H9 (cell line): ENCODE results near the gene MIEF2. TPM values are rescaled to one million over a fixed set of nuclear protein-coding genes. Genes with fewer than 3 reads are reported as not detected.

Source experiments
- DNase-seq: peaks from one replicate; pipeline ENCODE4 v3.0.0-alpha.2; 2017
- H2AFZ ChIP-seq: one replicate; pipeline ENCODE4 v1.6.1; 2013; ENCODE audit warnings: mild to moderate bottlenecking, low read length, control low read depth, moderate library complexity
- H2AK5ac ChIP-seq: 2 replicates; pipeline ENCODE4 v1.6.1; 2013; ENCODE audit warnings: low read length, control low read depth, mixed read lengths; ENCODE audit not compliant: insufficient read length
- H2BK120ac ChIP-seq: one replicate; pipeline ENCODE4 v1.6.1; 2013; ENCODE audit warnings: low read depth, mild to moderate bottlenecking, low read length, control low read depth, inconsistent platforms; ENCODE audit not compliant: poor library complexity, severe bottlenecking
- H2BK12ac ChIP-seq: 2 replicates; pipeline ENCODE4 v1.6.1; 2013; ENCODE audit warnings: low read length, control low read depth, mixed read lengths, low read depth; ENCODE audit not compliant: insufficient read length
- H2BK15ac ChIP-seq: 2 replicates; pipeline ENCODE4 v1.6.1; 2013; ENCODE audit warnings: low read depth, low read length, control low read depth
- H2BK20ac ChIP-seq: one replicate; pipeline ENCODE4 v1.6.1; 2013; ENCODE audit warnings: low read depth, mild to moderate bottlenecking, low read length, control low read depth, inconsistent platforms; ENCODE audit not compliant: poor library complexity, severe bottlenecking
- H2BK5ac ChIP-seq: 2 replicates; pipeline ENCODE4 v1.6.1; 2013; ENCODE audit warnings: low read length, control low read depth, mixed read lengths; ENCODE audit not compliant: insufficient read length
- H3K14ac ChIP-seq: 2 replicates; pipeline ENCODE4 v1.6.1; 2013; ENCODE audit warnings: low read length, control low read depth; ENCODE audit not compliant: insufficient read depth
- H3K18ac ChIP-seq: 2 replicates; pipeline ENCODE4 v1.6.1; 2013; ENCODE audit warnings: low read depth, mild to moderate bottlenecking, mixed read lengths, low read length, control low read depth; ENCODE audit not compliant: insufficient read length
- H3K23ac ChIP-seq: 2 replicates; pipeline ENCODE4 v1.6.1; 2013; ENCODE audit warnings: low read length, control low read depth, mixed read lengths, low read depth; ENCODE audit not compliant: insufficient read length
- H3K23me2 ChIP-seq: 2 replicates; pipeline ENCODE4 v1.6.1; 2013; ENCODE audit warnings: low read depth, mild to moderate bottlenecking, mixed read lengths, low read length, control low read depth; ENCODE audit not compliant: insufficient read length, poor library complexity, severe bottlenecking
- H3K27ac ChIP-seq: 2 replicates; pipeline ENCODE4 v1.5.1; 2013; ENCODE audit warnings: low read length, control low read depth, mixed read lengths, low read depth; ENCODE audit not compliant: insufficient read length
- H3K27me3 ChIP-seq: 2 replicates; pipeline ENCODE4 v1.6.1; 2013; ENCODE audit warnings: low read length, control low read depth, inconsistent platforms; ENCODE audit not compliant: insufficient read depth
- H3K4ac ChIP-seq: 2 replicates; pipeline ENCODE4 v1.6.1; 2013; ENCODE audit warnings: low read depth, mild to moderate bottlenecking, control low read depth, inconsistent platforms, low read length, moderate library complexity
- H3K4me1 ChIP-seq: 2 replicates; pipeline ENCODE4 v1.6.1; 2013; ENCODE audit warnings: low read length, control low read depth, inconsistent platforms; ENCODE audit not compliant: insufficient read depth
- H3K4me2 ChIP-seq: 2 replicates; pipeline ENCODE4 v1.6.1; 2013; ENCODE audit warnings: low read length, control low read depth, mixed read lengths; ENCODE audit not compliant: insufficient read length, insufficient read depth
- H3K56ac ChIP-seq: 2 replicates; pipeline ENCODE4 v1.6.1; 2013; ENCODE audit warnings: low read depth, mild to moderate bottlenecking, mixed read lengths, low read length, control low read depth; ENCODE audit not compliant: insufficient read length
- H3K79me1 ChIP-seq: 2 replicates; pipeline ENCODE4 v1.6.1; 2013; ENCODE audit warnings: low read depth, mild to moderate bottlenecking, moderate library complexity, low read length, control low read depth, inconsistent platforms; ENCODE audit not compliant: insufficient read depth, poor library complexity, severe bottlenecking
- H3K79me2 ChIP-seq: 2 replicates; pipeline ENCODE4 v1.6.1; 2013; ENCODE audit warnings: low read length, control low read depth, inconsistent platforms; ENCODE audit not compliant: insufficient read depth
- H3K9ac ChIP-seq: 2 replicates; pipeline ENCODE4 v1.6.1; 2013; ENCODE audit warnings: low read length, control low read depth, mixed read lengths; ENCODE audit not compliant: insufficient read length; ENCODE audit errors: extremely low read depth
- H3K9me3 ChIP-seq: one replicate; pipeline ENCODE4 v1.6.1; 2013; ENCODE audit warnings: low read depth, low read length, inconsistent platforms; ENCODE audit not compliant: control insufficient read depth
- H3T11ph ChIP-seq: one replicate; pipeline ENCODE4 v1.6.1; 2013; ENCODE audit warnings: mild to moderate bottlenecking, low read length, control low read depth, inconsistent platforms
- H4K20me1 ChIP-seq: one replicate; pipeline ENCODE4 v1.6.1; 2013; ENCODE audit not compliant: control insufficient read depth, insufficient read length, insufficient read depth
- H4K5ac ChIP-seq: 2 replicates; pipeline ENCODE4 v1.6.1; 2013; ENCODE audit warnings: low read depth, mild to moderate bottlenecking, mixed read lengths, low read length, control low read depth; ENCODE audit not compliant: insufficient read length
- H4K8ac ChIP-seq: replicated peaks from 2 replicates; pipeline ENCODE4 v1.6.1; 2013; ENCODE audit warnings: low read length, control low read depth, mixed read lengths, low read depth; ENCODE audit not compliant: insufficient read length
- H4K91ac ChIP-seq: 2 replicates; pipeline ENCODE4 v1.6.1; 2013; ENCODE audit warnings: low read depth, mild to moderate bottlenecking, moderate library complexity, mixed read lengths, low read length, control low read depth; ENCODE audit not compliant: insufficient read length
- H3K27ac Mint-ChIP-seq, 3 experiments: 2 replicates in 2 of 3; 3 replicates in 1 of 3; pipeline ENCODE4 v1.8.0; 2020 to 2021; ENCODE audit warnings: mixed read lengths in 3 of 3, mild to moderate bottlenecking in 1 of 3, moderate library complexity in 1 of 3
- H3K27me3 Mint-ChIP-seq: 2 replicates; pipeline ENCODE4 v1.8.0; 2021; ENCODE audit warnings: low read depth, mild to moderate bottlenecking, moderate library complexity, mixed read lengths
- H3K36me3 Mint-ChIP-seq, 3 experiments: 2 replicates in 2 of 3; 3 replicates in 1 of 3; pipeline ENCODE4 v1.8.0; 2020 to 2021; ENCODE audit warnings: low read depth in 3 of 3, mixed read lengths in 3 of 3; ENCODE audit not compliant: insufficient read depth in 1 of 3
- H3K4me1 Mint-ChIP-seq, 2 experiments: 2 replicates each; pipeline ENCODE4 v1.8.0; 2020; ENCODE audit warnings: mixed read lengths in 2 of 2
- H3K4me3 Mint-ChIP-seq, 2 experiments: 2 replicates in 1 of 2; 3 replicates in 1 of 2; pipeline ENCODE4 v1.8.0; 2020 to 2021; ENCODE audit warnings: mild to moderate bottlenecking in 2 of 2, mixed read lengths in 2 of 2, moderate library complexity in 1 of 2
- H3K9me3 Mint-ChIP-seq, 2 experiments: 2 replicates in 1 of 2; 3 replicates in 1 of 2; pipeline ENCODE4 v1.8.0; 2020; ENCODE audit warnings: mild to moderate bottlenecking in 2 of 2, mixed read lengths in 2 of 2, moderate library complexity in 1 of 2
- whole genome bisulfite sequencing: extraction: QIAGEN DNeasy Blood & Tissue Kit; methylation state at CpG from one replicate; pipeline ENCODE4 v1.1.7; 2013; ENCODE audit warnings: missing lambda C conversion rate, low lambda C conversion rate, mixed read lengths; ENCODE audit not compliant: insufficient read length; ENCODE audit errors: extremely low coverage; 5-methylcytosine and 5-hydroxymethylcytosine counted together
- total RNA-seq: library from RNA; stranded (reverse); gene quantifications from 2 replicates; pipeline ENCODE4 v1.2.1, GENCODE V29; 2021
- TF ChIP-seq, protein P1 (sequence below): fragments of 200-600 bp; sonication (generic); conservative IDR thresholded peaks from 3 replicates; pipeline ENCODE4 v1.8.0; 2021; ENCODE audit warnings: antibody characterized with exemption, mild to moderate bottlenecking

MIEF2 gene
- total RNA-seq, 1 experiment from 2014 or later = 10.3 TPM

- peaks cover 20 to 67% (median 65%) of the 10 kb centered on the region in 3 experiments for H3K36me3 Mint-ChIP-seq
- H3K4me3 Mint-ChIP-seq = no peak overlapping the region
- peaks cover 3 to 5% of the 10 kb centered on the region in 2 experiments; a peak in 3 of 4 replicates for H3K4me1 Mint-ChIP-seq
- no peak overlapping the region for H2BK15ac ChIP-seq
- no peaks in the 10 kb centered on the region for H3K27me3 Mint-ChIP-seq
- no peak for DNase-seq
- H3K9me3 Mint-ChIP-seq = no peaks in the 10 kb centered on the region
- H3K9ac ChIP-seq = no peak overlapping the region
- no peaks in the 10 kb centered on the region for H3K79me2 ChIP-seq
- no peak overlapping the region for H3K4ac ChIP-seq
- H2AK5ac ChIP-seq = no peak overlapping the region
- no peak overlapping the region for H4K5ac ChIP-seq
- H3K9me3 ChIP-seq = no peaks in the 10 kb centered on the region
- no peak overlapping the region for H2AFZ ChIP-seq
- no peak overlapping the region for H3K18ac ChIP-seq
- WGBS = no CpG with 5 or more reads among the region's 14 CpGs
- H3K27ac Mint-ChIP-seq = peak overlapping the region in 2 of 3 experiments; percentile 22 to 65; a peak in 2 of 7 replicates
- H3T11ph ChIP-seq = no peak overlapping the region
- no peaks in the 10 kb centered on the region for H3K4me1 ChIP-seq
- H2BK12ac ChIP-seq = no peak overlapping the region
- H4K91ac ChIP-seq = no peak overlapping the region
- H2BK5ac ChIP-seq = no peak overlapping the region
- H3K14ac ChIP-seq = no peak overlapping the region
- no peaks in the 10 kb centered on the region for H4K20me1 ChIP-seq
- H3K23me2 ChIP-seq = no peaks in the 10 kb centered on the region
- TF ChIP-seq, protein P1, sequence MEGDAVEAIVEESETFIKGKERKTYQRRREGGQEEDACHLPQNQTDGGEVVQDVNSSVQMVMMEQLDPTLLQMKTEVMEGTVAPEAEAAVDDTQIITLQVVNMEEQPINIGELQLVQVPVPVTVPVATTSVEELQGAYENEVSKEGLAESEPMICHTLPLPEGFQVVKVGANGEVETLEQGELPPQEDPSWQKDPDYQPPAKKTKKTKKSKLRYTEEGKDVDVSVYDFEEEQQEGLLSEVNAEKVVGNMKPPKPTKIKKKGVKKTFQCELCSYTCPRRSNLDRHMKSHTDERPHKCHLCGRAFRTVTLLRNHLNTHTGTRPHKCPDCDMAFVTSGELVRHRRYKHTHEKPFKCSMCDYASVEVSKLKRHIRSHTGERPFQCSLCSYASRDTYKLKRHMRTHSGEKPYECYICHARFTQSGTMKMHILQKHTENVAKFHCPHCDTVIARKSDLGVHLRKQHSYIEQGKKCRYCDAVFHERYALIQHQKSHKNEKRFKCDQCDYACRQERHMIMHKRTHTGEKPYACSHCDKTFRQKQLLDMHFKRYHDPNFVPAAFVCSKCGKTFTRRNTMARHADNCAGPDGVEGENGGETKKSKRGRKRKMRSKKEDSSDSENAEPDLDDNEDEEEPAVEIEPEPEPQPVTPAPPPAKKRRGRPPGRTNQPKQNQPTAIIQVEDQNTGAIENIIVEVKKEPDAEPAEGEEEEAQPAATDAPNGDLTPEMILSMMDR = no peak
- H3K23ac ChIP-seq = no peak overlapping the region
- no peak overlapping the region for H2BK120ac ChIP-seq
- H3K27me3 ChIP-seq = no peaks in the 10 kb centered on the region
- no peak overlapping the region for H3K56ac ChIP-seq
- no peak overlapping the region for H3K27ac ChIP-seq
- no peaks in the 10 kb centered on the region for H3K79me1 ChIP-seq
- no peak overlapping the region for H4K8ac ChIP-seq
- H2BK20ac ChIP-seq = no peak overlapping the region
- no peak overlapping the region for H3K4me2 ChIP-seq
These were observed 24.7 kb upstream of the MIEF2 start for GRCh38 chr17:18235743-18236256.
